HG03135 (cell line): ENCODE data around the gene LNX1.

Source experiments
- ATAC-seq: cut with Tn5 transposase; IDR thresholded peaks from one replicate; pipeline ENCODE4 v1.9.1; 2021; ENCODE audit warnings: mild to moderate bottlenecking, moderate library complexity; ENCODE audit not compliant: unreplicated experiment

Gene LNX1

GRCh38 chr4:53575552-53575951, 15.7 kb downstream of the LNX1 start:
- ATAC-seq = no peak

- ATAC-seq = no peak
Observed at GRCh38 chr4:53574528-53574927, 16.8 kb downstream of the LNX1 start.

GRCh38 chr4:53573696-53574095, 17.6 kb downstream of the LNX1 start:
- ATAC-seq = no peak

GRCh38 chr4:53572600-53572994, 18.7 kb downstream of the LNX1 start:
- ATAC-seq = no peak

- ATAC-seq = no peak
Observed at GRCh38 chr4:53571936-53572599, 19.2 kb downstream of the LNX1 start.

GRCh38 chr4:53563824-53564223, 27.5 kb downstream of the LNX1 start:
- ATAC-seq = no peak

- no peak for ATAC-seq
Observed at GRCh38 chr4:53562409-53562808, 28.9 kb downstream of the LNX1 start.

GRCh38 chr4:53559021-53559620, 32.2 kb downstream of the LNX1 start:
- ATAC-seq = no peak

- ATAC-seq = no peak
Observed at GRCh38 chr4:53558065-53558801, 33.1 kb downstream of the LNX1 start.

GRCh38 chr4:53557669-53558064, 33.6 kb downstream of the LNX1 start:
- ATAC-seq = no peak

GRCh38 chr4:53556651-53557050, 34.6 kb downstream of the LNX1 start:
- no peak for ATAC-seq

- no peak for ATAC-seq
Observed at GRCh38 chr4:53553486-53554210, 37.6 kb downstream of the LNX1 start.

GRCh38 chr4:53552711-53553110, 38.6 kb downstream of the LNX1 start:
- ATAC-seq = no peak

- no peak for ATAC-seq
Observed at GRCh38 chr4:53551958-53552357, 39.3 kb downstream of the LNX1 start.

GRCh38 chr4:53551281-53551864, 39.9 kb downstream of the LNX1 start:
- no peak for ATAC-seq

GRCh38 chr4:53548662-53549061, 42.6 kb downstream of the LNX1 start:
- no peak for ATAC-seq

GRCh38 chr4:53547983-53548382, 43.3 kb downstream of the LNX1 start:
- no peak for ATAC-seq

GRCh38 chr4:53545942-53546581, 45.2 kb downstream of the LNX1 start:
- ATAC-seq = no peak

- no peak for ATAC-seq
Observed at GRCh38 chr4:53545273-53545672, 46.0 kb downstream of the LNX1 start.

- ATAC-seq = no peak
Observed at GRCh38 chr4:53543561-53543960, 47.7 kb downstream of the LNX1 start.
